Upper lobe of left lung (tissue), 6 donors: Measurements from ENCODE around the gene CMTM2. TPM values are rescaled to one million over a fixed set of nuclear protein-coding genes. Genes with fewer than 3 reads are reported as not detected.

ENCODE experiments used
- ATAC-seq, 2 donors: fragments of 200-7000 bp; cut with Tn5 transposase; one replicate each; pipeline ENCODE4 v1.9.1; 2022; ENCODE audit warnings: mild to moderate bottlenecking in 2 of 2, moderate library complexity in 2 of 2; ENCODE audit not compliant: low FRiP score in 2 of 2
- DNase-seq, 2 donors: peaks; one replicate each; pipeline ENCODE4 v3.0.0-alpha.2; 2019 to 2020
- H3K27ac ChIP-seq, 4 donors: fragments of 200-600 bp; sonication (generic); one replicate each; pipeline ENCODE4 v1.5.1; 2016 to 2019
- H3K27me3 ChIP-seq, 4 donors: fragments of 200-600 bp; sonication (generic); one replicate each; pipeline ENCODE4 v1.5.1; 2017 to 2019
- H3K36me3 ChIP-seq, 4 donors: fragments of 200-600 bp; sonication (generic); one replicate each; pipeline ENCODE4 v1.5.1; 2016 to 2019
- H3K4me1 ChIP-seq, 4 donors: fragments of 200-600 bp; sonication (generic); one replicate each; pipeline ENCODE4 v1.5.1; 2018 to 2019
- H3K4me3 ChIP-seq, 4 donors: fragments of 200-600 bp; sonication (generic); one replicate each; pipeline ENCODE4 v1.5.1; 2017 to 2019; ENCODE audit warnings: mild to moderate bottlenecking in 2 of 4, moderate library complexity in 1 of 4
- H3K9me3 ChIP-seq, 4 donors: fragments of 200-600 bp; sonication (generic); one replicate each; pipeline ENCODE4 v1.5.1; 2018 to 2019
- CTCF ChIP-seq, 6 experiments: fragments of 450-650 bp in 4 of 6; fragments of 200-600 bp in 2 of 6; sonication (generic) in 2 of 6; IDR thresholded peaks; one replicate each; pipeline ENCODE4 v1.5.1; 2016 to 2019; ENCODE audit warnings: antibody characterized with exemption in 6 of 6
- EP300 ChIP-seq, 4 donors: sonication (generic); formaldehyde crosslinking; IDR thresholded peaks; one replicate each; pipeline ENCODE4 v1.5.1; 2017; ENCODE audit warnings: antibody characterized with exemption in 4 of 4, control low read depth in 2 of 4
- POLR2A ChIP-seq, 4 donors: fragments of 450-650 bp; IDR thresholded peaks; one replicate each; pipeline ENCODE4 v1.5.1; 2016 to 2017; ENCODE audit warnings: antibody characterized with exemption in 4 of 4, mild to moderate bottlenecking in 2 of 4
- POLR2AphosphoS5 ChIP-seq, 2 donors: sonication (generic); formaldehyde crosslinking; IDR thresholded peaks; one replicate each; pipeline ENCODE4 v1.5.1; 2017; ENCODE audit warnings: antibody characterized with exemption in 2 of 2
- WGBS, 2 donors: methylation state at CpG; one replicate each; pipeline ENCODE4 v1.1.5; 2017 to 2018; 5-methylcytosine and 5-hydroxymethylcytosine counted together
- total RNA-seq, 6 donors: library from RNA; depleted of rRNA in 4 of 6; stranded (reverse); fragments of >200 nt in 4 of 6; gene quantifications; one replicate each; pipeline versions ENCODE4 v1.1.0 to v1.2.1, GENCODE V29; 2016 to 2021
- donor health status: DM: no; HTN: no; CAD: no; lungs with moderate emphysema.
- donor health status: DM: no; HTN: yes; CAD: no; lungs with severe emphysema.

CMTM2 gene
- total RNA-seq, 6 donors from 2014 or later = 0.55 to 4.4 (median 3.4) TPM; not detected in 2

- peaks cover 0 to 5% (median 0%) of the 10 kb centered on the region in 4 donors for H3K4me1 ChIP-seq
- WGBS, 2 donors = 54 to 55% methylated on average over 3 of the region's 3 CpGs
- TF ChIP-seq EP300 (IDR thresholded peaks at IDR 0.05) (no peak), POLR2AphosphoS5 (IDR thresholded peaks at IDR 0.05) (no peak), CTCF (IDR thresholded peaks at IDR 0.05) (no peak), POLR2A (IDR thresholded peaks at IDR 0.05) (no peak)
- DNase-seq = no peak
- no peaks in the 10 kb centered on the region for H3K9me3 ChIP-seq
- no peak overlapping the region for H3K27ac ChIP-seq
- peaks cover 0 to 21% (median 20%) of the 10 kb centered on the region in 4 donors for H3K36me3 ChIP-seq
- no peak overlapping the region for H3K4me3 ChIP-seq
- ATAC-seq = peak in 1 of 2 donors; percentile 70
- H3K27me3 ChIP-seq = no peaks in the 10 kb centered on the region
These were observed 9.3 kb upstream of the CMTM2 start for GRCh38 chr16:66569827-66570405.

- ATAC-seq (no peak), DNase-seq (no peak)
- H3K4me3 ChIP-seq = no peak overlapping the region
- H3K27ac ChIP-seq = no peak overlapping the region
- no peaks in the 10 kb centered on the region for H3K27me3 ChIP-seq
- TF ChIP-seq CTCF (IDR thresholded peaks at IDR 0.05) (no peak), POLR2AphosphoS5 (IDR thresholded peaks at IDR 0.05) (no peak), EP300 (IDR thresholded peaks at IDR 0.05) (no peak), POLR2A (IDR thresholded peaks at IDR 0.05) (no peak)
- H3K36me3 ChIP-seq = peaks cover 0 to under 1% (median 0%) of the 10 kb centered on the region in 4 donors
- H3K9me3 ChIP-seq = no peaks in the 10 kb centered on the region
- peaks cover 0 to 5% (median 0%) of the 10 kb centered on the region in 4 donors for H3K4me1 ChIP-seq
- WGBS, 2 donors = 67 to 70% methylated on average over 2 of the region's 2 CpGs
These were observed 6.9 kb upstream of the CMTM2 start for GRCh38 chr16:66572356-66572755.

- H3K27ac ChIP-seq = no peak overlapping the region
- peaks cover 7 to 9% (median 8%) of the 10 kb centered on the region in 4 donors for H3K4me1 ChIP-seq
- WGBS, 2 donors = 82 to 98% methylated on average over 1 of the region's 1 CpG
- no peaks in the 10 kb centered on the region for H3K36me3 ChIP-seq
- H3K9me3 ChIP-seq = no peaks in the 10 kb centered on the region
- peaks cover 0 to 3% (median 0%) of the 10 kb centered on the region in 4 donors for H3K27me3 ChIP-seq
- DNase-seq (no peak), ATAC-seq (no peak)
- TF ChIP-seq CTCF (IDR thresholded peaks at IDR 0.05) (no peak), POLR2A (IDR thresholded peaks at IDR 0.05) (no peak), POLR2AphosphoS5 (IDR thresholded peaks at IDR 0.05) (no peak), EP300 (IDR thresholded peaks at IDR 0.05) (no peak)
- H3K4me3 ChIP-seq = no peak overlapping the region
These were observed 5.2 kb upstream of the CMTM2 start for GRCh38 chr16:66574081-66574480.

GRCh38 chr16:66574531-66574930, 4.7 kb upstream of the CMTM2 start:
- TF ChIP-seq EP300 (IDR thresholded peaks at IDR 0.05) (no peak), CTCF (IDR thresholded peaks at IDR 0.05) (no peak), POLR2AphosphoS5 (IDR thresholded peaks at IDR 0.05) (no peak), POLR2A (IDR thresholded peaks at IDR 0.05) (no peak)
- H3K4me3 ChIP-seq = no peak overlapping the region
- peaks cover 0 to 3% (median 0%) of the 10 kb centered on the region in 4 donors for H3K27me3 ChIP-seq
- DNase-seq = no peak
- no peaks in the 10 kb centered on the region for H3K9me3 ChIP-seq
- H3K36me3 ChIP-seq = no peaks in the 10 kb centered on the region
- H3K4me1 ChIP-seq = peaks cover 9 to 14% (median 13%) of the 10 kb centered on the region in 4 donors
- no peak for ATAC-seq
- WGBS, 2 donors = 89 to 96% methylated on average over 3 of the region's 3 CpGs
- no peak overlapping the region for H3K27ac ChIP-seq

- Histone ChIP-seq H3K4me3 (no peak overlapping the region), H3K9me3 (no peaks in the 10 kb centered on the region), H3K27me3 (peaks cover 0 to 3% (median 0%) of the 10 kb centered on the region in 4 donors), H3K4me1 (peaks cover 8 to 16% (median 12%) of the 10 kb centered on the region in 4 donors), H3K27ac (no peak overlapping the region), H3K36me3 (no peaks in the 10 kb centered on the region)
- no peak for DNase-seq
- WGBS, 2 donors = 93 to 100% methylated on average over 1 to 3 of the region's 3 CpGs
- no peak for ATAC-seq
- no peak for TF ChIP-seq POLR2AphosphoS5 (IDR thresholded peaks at IDR 0.05)
- TF ChIP-seq POLR2A (IDR thresholded peaks at IDR 0.05) = no peak
- TF ChIP-seq EP300 (IDR thresholded peaks at IDR 0.05) = no peak
- TF ChIP-seq CTCF (IDR thresholded peaks at IDR 0.05) = no peak
These were observed 4.2 kb upstream of the CMTM2 start for GRCh38 chr16:66575060-66575459.
